Stimulated activated memory B cell treated with anti-CD40 and anti-IgM and Interleukin-4, amounts not matched to agents 10 μg/mL and 1 μg/mL and 100 μg/mL, for 72 hours (primary cell): ENCODE measurements around the gene ZNF710.

Source experiments
- ATAC-seq: fragments of 150-1000 bp; cut with Tn5 transposase; 2 replicates; pipeline ENCODE4 v1.10.0; 2021
- H3K27ac Mint-ChIP-seq: one replicate; pipeline ENCODE4 v1.8.0; 2022; ENCODE audit warnings: mild to moderate bottlenecking, mixed read lengths
- H3K27me3 Mint-ChIP-seq: one replicate; pipeline ENCODE4 v1.8.0; 2022; ENCODE audit warnings: mixed read lengths
- H3K36me3 Mint-ChIP-seq: one replicate; pipeline ENCODE4 v1.8.0; 2022; ENCODE audit warnings: mixed read lengths
- H3K4me1 Mint-ChIP-seq: one replicate; pipeline ENCODE4 v1.8.0; 2022; ENCODE audit warnings: mixed read lengths
- H3K4me3 Mint-ChIP-seq: one replicate; pipeline ENCODE4 v1.8.0; 2022; ENCODE audit warnings: mild to moderate bottlenecking, moderate library complexity, mixed read lengths
- H3K9me3 Mint-ChIP-seq: one replicate; pipeline ENCODE4 v1.8.0; 2022; ENCODE audit warnings: mixed read lengths

ZNF710 gene

GRCh38 chr15:90080458-90080755 is 79.3 kb downstream of the ZNF710 start:
- no peak overlapping the region for H3K4me3 Mint-ChIP-seq
- no peak overlapping the region for H3K27ac Mint-ChIP-seq
- no peaks in the 10 kb centered on the region for H3K9me3 Mint-ChIP-seq
- no peaks in the 10 kb centered on the region for H3K27me3 Mint-ChIP-seq
- peaks cover 17% of the 10 kb centered on the region for H3K36me3 Mint-ChIP-seq
- peaks cover 9% of the 10 kb centered on the region for H3K4me1 Mint-ChIP-seq
- no peak for ATAC-seq

- no peak for ATAC-seq
- Mint-ChIP-seq H3K36me3 (peaks cover 20% of the 10 kb centered on the region), H3K4me1 (peaks cover 9% of the 10 kb centered on the region), H3K27me3 (no peaks in the 10 kb centered on the region), H3K27ac (no peak overlapping the region), H3K9me3 (no peaks in the 10 kb centered on the region), H3K4me3 (no peak overlapping the region)
Measured at GRCh38 chr15:90080818-90081393, 79.8 kb downstream of the ZNF710 start.

- peaks cover 17% of the 10 kb centered on the region for H3K4me1 Mint-ChIP-seq
- H3K27ac Mint-ChIP-seq, result no peak overlapping the region
- H3K4me3 Mint-ChIP-seq, result no peak overlapping the region
- H3K36me3 Mint-ChIP-seq, result peaks cover 32% of the 10 kb centered on the region
- no peaks in the 10 kb centered on the region for H3K9me3 Mint-ChIP-seq
- no peaks in the 10 kb centered on the region for H3K27me3 Mint-ChIP-seq
- ATAC-seq, result no peak
Measured at GRCh38 chr15:90082140-90082715, 81.1 kb downstream of the ZNF710 start.

GRCh38 chr15:90083419-90083818 is 82.3 kb downstream of the ZNF710 start:
- Mint-ChIP-seq H3K36me3 (peaks cover 44% of the 10 kb centered on the region), H3K4me3 (no peak overlapping the region), H3K27ac (peak overlapping the region; percentile 61), H3K9me3 (no peaks in the 10 kb centered on the region), H3K4me1 (peaks cover 17% of the 10 kb centered on the region), H3K27me3 (no peaks in the 10 kb centered on the region)
- no peak for ATAC-seq

GRCh38 chr15:90083954-90084607 is 83.0 kb downstream of the ZNF710 start:
- H3K27me3 Mint-ChIP-seq, result no peaks in the 10 kb centered on the region
- H3K4me1 Mint-ChIP-seq, result peaks cover 17% of the 10 kb centered on the region
- no peaks in the 10 kb centered on the region for H3K9me3 Mint-ChIP-seq
- H3K4me3 Mint-ChIP-seq, result no peak overlapping the region
- ATAC-seq, result no peak
- H3K27ac Mint-ChIP-seq, result peak overlapping the region; percentile 61
- H3K36me3 Mint-ChIP-seq, result peaks cover 44% of the 10 kb centered on the region

- Mint-ChIP-seq H3K27me3 (no peaks in the 10 kb centered on the region), H3K9me3 (no peaks in the 10 kb centered on the region), H3K27ac (no peak overlapping the region), H3K4me1 (peaks cover 17% of the 10 kb centered on the region), H3K36me3 (peaks cover 43% of the 10 kb centered on the region), H3K4me3 (no peak overlapping the region)
- no peak for ATAC-seq
Measured at GRCh38 chr15:90084876-90085423, 83.8 kb downstream of the ZNF710 start.

- H3K4me1 Mint-ChIP-seq, result peaks cover 17% of the 10 kb centered on the region
- H3K27me3 Mint-ChIP-seq, result no peaks in the 10 kb centered on the region
- ATAC-seq, result no peak
- no peak overlapping the region for H3K4me3 Mint-ChIP-seq
- peaks cover 40% of the 10 kb centered on the region for H3K36me3 Mint-ChIP-seq
- no peaks in the 10 kb centered on the region for H3K9me3 Mint-ChIP-seq
- H3K27ac Mint-ChIP-seq, result peak overlapping the region; percentile 31
Measured at GRCh38 chr15:90085565-90085964, 84.4 kb downstream of the ZNF710 start.

GRCh38 chr15:90086868-90087268 is 85.7 kb downstream of the ZNF710 start:
- peaks cover 42% of the 10 kb centered on the region for H3K36me3 Mint-ChIP-seq
- peak; percentile 61 for ATAC-seq
- H3K9me3 Mint-ChIP-seq, result no peaks in the 10 kb centered on the region
- H3K4me3 Mint-ChIP-seq, result no peak overlapping the region
- peaks cover 17% of the 10 kb centered on the region for H3K4me1 Mint-ChIP-seq
- H3K27ac Mint-ChIP-seq, result peak overlapping the region; percentile 31
- no peaks in the 10 kb centered on the region for H3K27me3 Mint-ChIP-seq

- H3K27ac Mint-ChIP-seq, result no peak overlapping the region
- no peak for ATAC-seq
- H3K36me3 Mint-ChIP-seq, result peaks cover 39% of the 10 kb centered on the region
Measured at GRCh38 chr15:90087454-90088154, 86.5 kb downstream of the ZNF710 start.

GRCh38 chr15:90090226-90090848 is 89.2 kb downstream of the ZNF710 start:
- peaks cover 16% of the 10 kb centered on the region for H3K4me1 Mint-ChIP-seq
- no peaks in the 10 kb centered on the region for H3K27me3 Mint-ChIP-seq
- H3K4me3 Mint-ChIP-seq, result no peak overlapping the region
- H3K36me3 Mint-ChIP-seq, result peaks cover 37% of the 10 kb centered on the region
- H3K9me3 Mint-ChIP-seq, result no peaks in the 10 kb centered on the region
- ATAC-seq, result no peak
- no peak overlapping the region for H3K27ac Mint-ChIP-seq

More at GRCh38 chr15:90087454-90088154, 86.5 kb downstream of the ZNF710 start:
- no peak overlapping the region for H3K4me3 Mint-ChIP-seq
- H3K9me3 Mint-ChIP-seq, result no peaks in the 10 kb centered on the region
- no peaks in the 10 kb centered on the region for H3K27me3 Mint-ChIP-seq
- peaks cover 23% of the 10 kb centered on the region for H3K4me1 Mint-ChIP-seq

- peaks cover 26% of the 10 kb centered on the region for H3K4me1 Mint-ChIP-seq
- ATAC-seq, result no peak
- H3K4me3 Mint-ChIP-seq, result no peak overlapping the region
- H3K27me3 Mint-ChIP-seq, result no peaks in the 10 kb centered on the region
- H3K36me3 Mint-ChIP-seq, result peaks cover 31% of the 10 kb centered on the region
- H3K9me3 Mint-ChIP-seq, result no peaks in the 10 kb centered on the region
- H3K27ac Mint-ChIP-seq, result no peak overlapping the region
Measured at GRCh38 chr15:90091156-90091931, 90.2 kb downstream of the ZNF710 start.

GRCh38 chr15:90095521-90095959 is 94.4 kb downstream of the ZNF710 start:
- peaks cover 8% of the 10 kb centered on the region for H3K36me3 Mint-ChIP-seq

GRCh38 chr15:90097475-90097874 is 96.4 kb downstream of the ZNF710 start:
- Mint-ChIP-seq H3K4me3 (peak overlapping the region; percentile 2), H3K27ac (peak overlapping the region; percentile 82), H3K4me1 (peaks cover 64% of the 10 kb centered on the region), H3K9me3 (no peaks in the 10 kb centered on the region), H3K36me3 (no peaks in the 10 kb centered on the region), H3K27me3 (no peaks in the 10 kb centered on the region)
- ATAC-seq, result peak; percentile 82

More at GRCh38 chr15:90095521-90095959, 94.4 kb downstream of the ZNF710 start:
- H3K4me3 Mint-ChIP-seq, result peak overlapping the region; percentile 30
- H3K4me1 Mint-ChIP-seq, result peaks cover 60% of the 10 kb centered on the region
- no peaks in the 10 kb centered on the region for H3K27me3 Mint-ChIP-seq
- no peak for ATAC-seq
- peak overlapping the region; percentile 82 for H3K27ac Mint-ChIP-seq
- H3K9me3 Mint-ChIP-seq, result no peaks in the 10 kb centered on the region

- no peak for ATAC-seq
- peaks cover 72% of the 10 kb centered on the region for H3K4me1 Mint-ChIP-seq
- H3K36me3 Mint-ChIP-seq, result no peaks in the 10 kb centered on the region
- peak overlapping the region; percentile 82 for H3K27ac Mint-ChIP-seq
- no peaks in the 10 kb centered on the region for H3K27me3 Mint-ChIP-seq
- H3K9me3 Mint-ChIP-seq, result no peaks in the 10 kb centered on the region
- peak overlapping the region; percentile 76 for H3K4me3 Mint-ChIP-seq
Measured at GRCh38 chr15:90099072-90099867, 98.1 kb downstream of the ZNF710 start.
